Right lung (tissue), 5 donors: ENCODE data around the gene SLC25A6. TPM values are rescaled to one million over a fixed set of nuclear protein-coding genes. Genes with fewer than 3 reads are reported as not detected.
"Not testable (repeated sequence)": the region's sequence is repeated elsewhere in the genome, so short reads cannot be mapped to it uniquely, and the experiment has no call there.

Source experiments
- DNase-seq, 2 donors: peaks; one replicate each; pipeline ENCODE4 v3.0.0-alpha.2; 2013
- polyA plus RNA-seq, 5 donors: library from polyadenylated mRNA; unstranded; fragments of 120-200 nt; gene quantifications; one replicate each; pipeline versions ENCODE4 v1.2.1 to v1.2.3, GENCODE V29; 2013; ENCODE audit warnings: inconsistent platforms in 1 of 5, low replicate concordance in 1 of 5; ENCODE audit not compliant: insufficient read length in 5 of 5, insufficient read depth in 1 of 5

SLC25A6 gene
- polyA plus RNA-seq, 5 donors = 359 to 585 (median 401) TPM

DNA sequence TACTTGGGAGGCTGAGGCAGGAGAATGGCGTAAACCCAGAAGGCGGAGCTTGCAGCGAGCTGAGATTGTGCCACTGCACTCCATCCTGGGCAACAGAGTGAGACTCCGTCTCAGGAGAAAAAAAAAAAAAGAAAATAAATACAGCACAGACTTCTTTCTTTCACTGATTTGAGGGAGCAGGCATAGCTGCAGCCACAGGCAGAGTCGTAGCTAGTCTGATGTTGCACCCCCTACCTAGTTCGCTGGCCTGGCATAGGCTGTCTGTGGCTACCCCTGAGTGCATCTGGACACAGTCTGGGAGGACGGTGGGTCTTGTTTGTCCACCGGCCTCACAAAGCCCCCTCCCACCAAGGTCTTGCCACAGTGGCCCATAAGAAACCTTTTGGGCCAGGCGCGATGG is 33.9 kb downstream of the SLC25A6 start:
- no peak for DNase-seq

DNA sequence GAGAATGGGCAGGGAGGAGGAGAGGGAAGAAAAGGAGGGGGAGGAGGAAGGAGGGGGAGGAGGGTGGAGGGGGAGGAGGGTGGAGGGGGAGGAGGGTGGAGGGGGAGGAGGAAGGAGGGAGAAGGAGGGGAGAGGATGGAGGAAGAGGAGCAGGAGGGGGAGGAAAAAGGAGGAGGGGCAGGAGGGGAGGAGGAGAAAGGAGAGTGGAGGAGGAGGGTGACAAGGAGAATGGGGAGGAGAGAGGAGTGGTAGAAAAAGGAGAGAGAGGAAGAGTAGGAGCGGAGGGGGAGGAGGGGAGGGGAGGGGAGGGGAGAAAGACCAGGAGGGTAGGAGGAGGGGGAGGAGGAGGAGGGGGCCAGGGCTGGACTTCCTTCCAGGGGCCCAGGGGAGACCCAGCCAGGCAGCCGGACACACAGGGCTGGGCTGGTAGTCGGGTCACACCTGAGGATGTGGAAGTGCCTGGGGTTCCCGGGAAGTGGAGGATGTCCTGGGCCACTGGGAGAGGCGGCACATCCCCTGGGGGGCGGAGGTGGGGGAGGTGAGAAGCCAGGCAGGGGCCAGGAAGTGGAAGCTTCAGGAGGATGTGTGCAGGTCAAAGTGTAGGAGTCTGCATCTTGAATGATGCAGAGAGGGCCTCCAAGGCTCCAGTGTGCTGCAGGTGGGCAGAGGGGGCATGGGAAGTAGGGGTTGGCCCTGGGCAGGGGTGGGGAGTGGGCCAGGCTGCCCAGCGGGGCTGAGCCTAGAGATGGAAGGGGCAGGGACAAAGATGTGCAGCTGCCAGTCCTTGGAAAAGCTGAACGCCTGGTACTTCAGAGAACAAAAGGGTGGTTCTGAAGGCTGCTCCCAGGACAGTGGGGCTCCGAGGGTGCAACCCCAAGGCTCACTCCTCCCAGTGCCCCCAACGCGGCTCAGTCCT is 36.5 kb downstream of the SLC25A6 start:
- DNase-seq = no peak

DNA sequence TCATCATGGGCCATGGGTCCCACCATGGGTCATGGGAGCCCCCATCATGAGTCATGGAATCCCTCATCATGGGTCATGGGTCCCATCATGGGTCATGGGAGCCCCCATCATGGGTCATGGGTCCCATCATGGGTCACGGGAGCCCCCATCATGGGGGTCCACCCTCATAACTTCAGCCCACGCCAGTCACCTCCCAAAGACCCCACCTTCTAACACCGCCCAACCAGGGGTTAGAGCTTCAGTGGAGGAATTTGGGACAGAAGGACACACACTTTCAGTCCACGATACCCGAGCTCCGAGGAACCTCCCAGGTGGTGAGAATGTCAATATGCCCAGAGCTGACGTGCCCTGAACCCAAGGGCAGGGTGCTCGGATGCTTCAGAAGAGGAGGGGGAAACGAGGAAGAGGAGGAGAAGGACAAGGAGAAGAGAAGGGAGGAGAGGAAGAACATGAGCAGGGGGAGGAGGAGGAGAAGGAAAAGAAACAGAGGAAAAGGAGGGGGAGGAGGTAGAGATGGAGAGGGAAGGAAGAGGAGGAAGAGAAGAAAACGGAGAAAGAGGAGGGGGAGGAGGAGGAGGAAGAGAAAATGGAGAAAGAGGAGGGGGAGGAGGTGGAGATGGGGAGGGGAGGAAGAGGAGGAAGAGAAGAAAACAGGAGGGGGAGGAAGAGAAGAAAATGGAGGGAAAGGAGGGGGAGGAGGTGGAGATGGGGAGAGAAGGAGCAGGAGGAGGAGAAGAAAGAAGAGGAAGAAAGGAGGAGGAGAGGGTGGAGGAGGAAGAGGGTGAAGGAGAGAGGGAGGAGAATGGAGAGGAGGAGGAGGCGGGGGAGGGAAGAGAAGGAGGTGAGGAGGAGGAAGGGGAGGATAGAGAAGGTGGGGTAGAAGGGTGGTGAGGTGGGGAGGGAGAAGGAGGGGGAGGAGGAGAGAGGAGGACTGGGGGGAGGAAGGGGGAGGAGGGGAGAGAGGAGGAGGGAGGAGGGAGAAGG is 37.6 kb downstream of the SLC25A6 start:
- DNase-seq = no peak

DNA sequence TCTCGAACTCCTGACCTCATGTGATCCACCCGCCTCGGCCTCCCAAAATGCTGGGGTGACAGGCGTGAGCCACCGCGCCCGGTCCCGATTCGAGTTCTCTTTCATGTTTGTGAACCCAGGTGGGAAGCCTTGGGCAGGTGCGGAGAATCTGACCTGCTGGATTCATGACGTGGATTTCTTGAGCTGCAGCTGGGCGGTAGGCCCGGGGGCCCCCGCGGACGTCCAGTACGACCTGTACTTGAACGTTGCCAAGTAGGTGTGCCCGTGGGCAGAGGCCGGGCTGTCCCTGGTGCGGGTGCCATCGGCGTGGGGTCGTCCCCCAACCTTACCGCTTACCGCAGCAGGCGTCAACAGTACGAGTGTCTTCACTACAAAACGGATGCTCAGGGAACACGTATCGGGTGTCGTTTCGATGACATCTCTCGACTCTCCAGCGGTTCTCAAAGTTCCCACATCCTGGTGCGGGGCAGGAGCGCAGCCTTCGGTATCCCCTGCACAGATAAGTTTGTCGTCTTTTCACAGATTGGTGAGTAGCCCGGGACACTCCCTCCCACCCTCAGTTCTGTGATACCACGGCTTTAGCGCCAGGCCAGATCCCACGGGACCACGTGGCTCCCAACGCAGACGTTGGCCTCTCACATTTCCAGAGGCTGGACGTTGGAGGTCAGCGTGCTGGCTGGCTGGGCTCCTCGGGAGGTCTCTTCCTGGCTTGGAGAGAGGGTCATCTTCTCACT is 39.8 kb downstream of the SLC25A6 start:
- no peak for DNase-seq

DNA sequence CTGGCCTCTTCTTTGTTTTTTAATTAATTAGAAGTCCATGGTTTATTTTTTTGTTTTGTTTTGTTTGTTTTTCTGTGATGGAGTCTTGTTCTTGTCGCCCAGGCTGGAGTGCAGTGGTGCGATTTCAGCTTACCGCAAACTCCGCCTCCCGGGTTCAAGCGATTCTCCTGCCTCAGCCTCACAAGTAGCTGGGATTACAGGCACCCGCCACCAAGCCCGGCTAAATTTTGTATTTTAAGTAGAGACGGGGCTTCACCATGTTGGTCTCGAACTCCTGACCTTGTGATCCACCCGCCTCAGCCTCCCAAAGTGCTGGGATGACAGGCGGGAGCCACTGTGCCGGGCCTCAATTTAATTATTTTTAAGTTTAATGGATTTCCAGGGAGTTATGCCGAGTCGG is 42.3 kb downstream of the SLC25A6 start:
- DNase-seq = not testable (repeated sequence)

DNA sequence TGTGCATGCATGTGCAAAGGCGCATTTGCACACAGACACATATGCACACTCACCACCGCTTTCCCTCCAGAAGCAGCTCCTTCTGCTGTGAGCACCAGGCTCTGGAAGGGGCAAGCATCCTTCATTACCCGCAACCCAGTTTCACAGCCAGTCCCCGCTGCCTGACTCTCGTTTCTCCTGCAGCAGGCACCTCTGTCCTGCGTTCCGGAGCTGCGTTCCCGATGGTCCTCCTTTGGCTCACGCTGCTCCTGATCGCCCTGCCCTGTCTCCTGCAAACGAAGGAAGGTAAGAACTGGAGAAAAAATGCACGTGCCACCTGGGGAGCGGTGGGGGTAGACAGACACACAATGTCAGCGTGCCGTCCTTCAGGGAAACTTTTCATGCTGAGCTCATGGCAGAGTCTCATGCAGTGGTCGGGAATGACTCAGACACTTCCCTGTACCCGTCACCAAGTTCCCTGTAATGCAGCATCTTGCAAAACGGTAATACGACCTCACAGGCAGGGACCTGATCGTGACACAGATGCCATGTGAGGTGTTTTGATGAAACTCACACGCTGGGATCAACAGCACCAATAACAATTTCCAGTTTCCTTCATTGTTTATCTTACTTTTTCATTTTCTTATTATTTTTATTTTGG is 50.2 kb downstream of the SLC25A6 start:
- no peak for DNase-seq

DNA sequence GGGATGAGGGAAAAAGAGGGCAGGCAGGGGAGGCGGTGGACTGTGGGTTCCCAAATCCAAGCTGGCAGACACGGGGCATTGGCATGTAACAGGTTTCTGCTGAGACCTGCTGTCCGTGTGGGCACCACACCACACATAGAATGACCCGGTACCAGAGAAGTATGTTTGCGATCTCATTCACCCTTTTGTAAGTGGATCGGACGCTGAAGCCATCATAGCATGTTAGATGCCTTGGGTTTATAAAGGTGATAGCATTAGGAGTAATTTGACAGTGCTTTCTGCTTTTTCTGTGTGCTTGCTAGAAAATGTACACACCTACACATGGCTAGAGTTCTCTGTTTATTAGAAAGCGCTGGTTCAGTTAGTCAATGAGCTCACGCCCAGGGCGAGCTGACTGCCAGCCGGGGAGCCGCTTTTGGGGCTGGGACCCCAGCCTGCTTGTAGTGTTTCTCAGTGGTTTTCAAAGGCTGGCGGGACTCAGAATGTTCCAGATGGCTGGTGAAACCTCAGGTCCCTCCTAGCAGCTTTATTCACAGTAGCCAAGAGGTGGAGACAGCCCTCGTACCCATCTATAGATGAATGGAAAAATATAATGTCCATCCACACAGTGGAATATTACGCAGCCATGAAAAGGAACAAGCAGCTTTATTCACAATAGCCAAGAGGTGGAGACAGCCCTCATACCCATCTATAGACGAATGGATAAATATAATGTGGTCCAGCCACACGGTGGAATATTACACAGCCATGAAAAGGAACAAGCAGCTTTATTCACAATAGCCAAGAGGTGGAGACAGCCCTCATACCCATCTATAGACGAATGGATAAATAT is 54.7 kb downstream of the SLC25A6 start:
- no peak for DNase-seq

DNA sequence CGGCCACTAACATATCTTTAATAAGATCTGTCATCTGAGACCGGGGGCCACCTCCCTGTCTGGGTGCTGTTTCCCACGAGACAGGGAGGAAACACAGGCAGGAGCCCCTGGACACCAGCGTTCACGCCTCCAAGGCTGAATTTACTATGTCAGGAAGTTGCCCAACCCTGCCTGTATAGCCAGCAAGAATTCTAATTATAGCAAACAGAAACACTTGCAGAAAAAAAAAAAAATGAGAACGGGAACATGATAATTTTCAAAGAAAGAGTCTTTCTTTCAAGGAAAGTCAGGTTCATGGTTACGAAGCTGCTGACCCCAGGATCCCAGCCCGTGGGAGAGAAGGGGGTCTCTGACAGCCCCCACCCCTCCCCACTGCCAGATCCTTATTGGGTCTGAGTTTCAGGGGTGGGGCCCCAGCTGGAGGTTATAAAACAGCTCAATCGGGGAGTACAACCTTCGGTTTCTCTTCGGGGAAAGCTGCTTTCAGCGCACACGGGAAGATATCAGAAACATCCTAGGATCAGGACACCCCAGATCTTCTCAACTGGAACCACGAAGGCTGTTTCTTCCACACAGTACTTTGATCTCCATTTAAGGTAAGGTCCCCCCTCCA is 55.5 kb downstream of the SLC25A6 start, which contains the start of gene IL3RA:
TSS of gene IL3RA (plus strand) at position 455 of the 613 bp plus-strand sequence. CDS start 4,981 bp downstream, outside the sequence.
- peak in 1 of 2 donors; percentile 18 for DNase-seq

Other genes starting within 250 kb of the SLC25A6 start
- gene CRLF2, start 179.5 kb downstream of the SLC25A6 start, polyA plus RNA-seq = under 1 TPM in 3 of 5 donors, not detected in 2; 0.06 to 0.13 (median 0.09) TPM
- gene CSF2RA, start 123.3 kb downstream of the SLC25A6 start, polyA plus RNA-seq = 1 to 10 TPM; 2.6 to 3.5 (median 3.1) TPM
- gene IL3RA, start 55.3 kb downstream of the SLC25A6 start, polyA plus RNA-seq = 10 to 100 TPM; 17.8 to 26.6 (median 26.0) TPM
- 10 to 100 TPM; 17.2 to 32.1 (median 26.6) TPM for gene ASMTL, start 60.8 kb upstream of the SLC25A6 start, polyA plus RNA-seq
- under 1 TPM; 0.56 to 0.64 (median 0.60) TPM for gene P2RY8, start 145.1 kb upstream of the SLC25A6 start, polyA plus RNA-seq
- gene AKAP17A, start 199.5 kb upstream of the SLC25A6 start, polyA plus RNA-seq = 10 to 100 TPM; 29.7 to 50.0 (median 41.4) TPM
- under 1 TPM in 4 of 5 donors, not detected in 1; 0.26 to 0.87 (median 0.57) TPM for gene ASMT, start 222.9 kb upstream of the SLC25A6 start, polyA plus RNA-seq